Measurements from ENCODE around the gene ITGB6.

Gene ITGB6

GRCh38 chr2:160050147-160050546, 149.9 kb downstream of the ITGB6 start:
- no peak overlapping the region for H3K14ac ChIP-seq (ENCODE audit: low read length in 2 of 2)
- no peak overlapping the region for H2BK120ac ChIP-seq (ENCODE audit: low read depth, low read length)
- H3K27ac ChIP-seq (ENCODE audit: low read length, poor library complexity, severe bottlenecking), result no peak overlapping the region
- H2BK5ac ChIP-seq (ENCODE audit: low read depth, low read length, poor library complexity, severe bottlenecking), result no peak overlapping the region
- no peak overlapping the region for H4K91ac ChIP-seq (ENCODE audit: low read length)
- no peak overlapping the region for H3K23ac ChIP-seq (ENCODE audit: low read length in 2 of 2)
- H3K79me1 ChIP-seq (replicated peaks; ENCODE audit: low read length, poor library complexity, severe bottlenecking), result peaks cover 30% of the 10 kb centered on the region
- no peak overlapping the region for H3K4me3 ChIP-seq (ENCODE audit: insufficient read depth in 1 of 2, low read depth in 1 of 2, low read length in 2 of 2)
- H4K8ac ChIP-seq (ENCODE audit: low read length), result no peak overlapping the region
- DNase-seq, result no peak
- H3K4me2 ChIP-seq (ENCODE audit: low read length, poor library complexity, severe bottlenecking), result no peak overlapping the region
- no peaks in the 10 kb centered on the region for H3K9me3 ChIP-seq (ENCODE audit: control insufficient read depth, low read length)
- 98% methylated on average over 3 of the region's 3 CpGs for WGBS
- no peaks in the 10 kb centered on the region for H3K4me1 ChIP-seq (ENCODE audit: control insufficient read depth, insufficient read depth, low read depth, low read length)
- H3K4ac ChIP-seq (ENCODE audit: low read depth in 1 of 2, low read length in 2 of 2), result no peak overlapping the region
- H2AFZ ChIP-seq (ENCODE audit: low read depth, low read length), result no peak overlapping the region
- no peaks in the 10 kb centered on the region for H3K27me3 ChIP-seq (ENCODE audit: control insufficient read depth in 1 of 2, insufficient read depth in 1 of 2, low read length in 2 of 2)
- no peak overlapping the region for H3K9ac ChIP-seq (ENCODE audit: low read length)
- peaks cover 5 to 11% of the 10 kb centered on the region in 2 experiments for H3K36me3 ChIP-seq (ENCODE audit: control insufficient read depth in 1 of 2, insufficient read depth in 2 of 2, low read depth in 1 of 2, low read length in 2 of 2)
- H2BK12ac ChIP-seq (ENCODE audit: low read length in 2 of 2), result no peak overlapping the region
- no peak overlapping the region for H2BK15ac ChIP-seq (ENCODE audit: low read depth, poor library complexity, severe bottlenecking)
- no peak overlapping the region for H2AK5ac ChIP-seq (ENCODE audit: low read length, severe bottlenecking)
- no peak overlapping the region for H3K18ac ChIP-seq (ENCODE audit: low read depth in 1 of 2, low read length in 2 of 2)
